NCI-H2107 treated with DMSO at 0.1 percent for 48 hours (cell line): ENCODE data around the gene USP9X.
"Not testable (repeated sequence)": the region's sequence is repeated elsewhere in the genome, so short reads cannot be mapped to it uniquely, and the experiment has no call there.

Experiments
- DNase-seq: peaks from one replicate; lab custom pipeline; 2025; ENCODE audit not compliant: unreplicated experiment; lab: John Stamatoyannopoulos, UW

The USP9X gene

GRCh38 chrX:41085878-41086626 is 807 bp downstream of the USP9X start:
- peak; percentile 50 for DNase-seq

GRCh38 chrX:41086627-41086932 is 1.3 kb downstream of the USP9X start:
- no peak for DNase-seq

GRCh38 chrX:41087201-41087600 is 2.0 kb downstream of the USP9X start:
- DNase-seq, result no peak

GRCh38 chrX:41090568-41091238 is 5.5 kb downstream of the USP9X start:
- DNase-seq, result no peak

GRCh38 chrX:41092776-41093175 is 7.5 kb downstream of the USP9X start:
- no peak for DNase-seq

- no peak for DNase-seq
Observed at GRCh38 chrX:41095174-41095573, 9.9 kb downstream of the USP9X start.

- no peak for DNase-seq
Observed at GRCh38 chrX:41095908-41096307, 10.7 kb downstream of the USP9X start.

GRCh38 chrX:41096339-41096955 is 11.2 kb downstream of the USP9X start:
- peak; percentile 23 for DNase-seq

- DNase-seq, result no peak
Observed at GRCh38 chrX:41097326-41097725, 12.1 kb downstream of the USP9X start.

GRCh38 chrX:41100200-41100599 is 15.0 kb downstream of the USP9X start:
- DNase-seq, result no peak

GRCh38 chrX:41100819-41101218 is 15.6 kb downstream of the USP9X start:
- DNase-seq, result no peak

- DNase-seq, result no peak
Observed at GRCh38 chrX:41105005-41105404, 19.8 kb downstream of the USP9X start.

- not testable (repeated sequence) for DNase-seq
Observed at GRCh38 chrX:41106257-41106656, 21.0 kb downstream of the USP9X start.

GRCh38 chrX:41108007-41108406 is 22.8 kb downstream of the USP9X start:
- no peak for DNase-seq

- no peak for DNase-seq
Observed at GRCh38 chrX:41108463-41109205, 23.4 kb downstream of the USP9X start.

- DNase-seq, result peak; percentile 76
Observed at GRCh38 chrX:41110801-41111625, 25.8 kb downstream of the USP9X start.

GRCh38 chrX:41115104-41115425 is 29.8 kb downstream of the USP9X start:
- not testable (repeated sequence) for DNase-seq

GRCh38 chrX:41116948-41117347 is 31.7 kb downstream of the USP9X start:
- peak; percentile 34 for DNase-seq

GRCh38 chrX:41118156-41118555 is 32.9 kb downstream of the USP9X start:
- no peak for DNase-seq

GRCh38 chrX:41119803-41120202 is 34.6 kb downstream of the USP9X start:
- no peak for DNase-seq

- no peak for DNase-seq
Observed at GRCh38 chrX:41121766-41122165, 36.5 kb downstream of the USP9X start.
